WTC11 (cell line): ENCODE measurements around the gene PLXNA1.

Source experiments
- ATF1 ChIP-seq: sonication (generic); formaldehyde crosslinking; IDR thresholded peaks from 2 replicates; pipeline ENCODE4 v1.8.1; 2023; ENCODE audit warnings: mild to moderate bottlenecking, moderate library complexity, missing genetic modification reagents
- CTCF ChIP-seq: fragments of 200-600 bp; IDR thresholded peaks from 2 replicates; pipeline ENCODE4 v1.8.0; 2022; ENCODE audit warnings: antibody characterized with exemption
- FOXJ3 ChIP-seq: sonication (generic); formaldehyde crosslinking; IDR thresholded peaks from 2 replicates; pipeline ENCODE4 v1.9.0; 2021; ENCODE audit warnings: missing genetic modification reagents, mild to moderate bottlenecking, borderline replicate concordance
- HMGXB4 ChIP-seq: sonication (generic); formaldehyde crosslinking; IDR thresholded peaks from 2 replicates; pipeline ENCODE4 v1.8.1; 2023; ENCODE audit warnings: mild to moderate bottlenecking, moderate library complexity, missing genetic modification reagents
- MYBL2 ChIP-seq: sonication (generic); formaldehyde crosslinking; IDR thresholded peaks from 2 replicates; pipeline ENCODE4 v1.8.1; 2023; ENCODE audit warnings: mild to moderate bottlenecking, moderate library complexity, missing genetic modification reagents
- ZNF263 ChIP-seq: sonication (generic); formaldehyde crosslinking; IDR thresholded peaks from 2 replicates; pipeline ENCODE4 v1.8.1; 2022; ENCODE audit warnings: low read depth, mild to moderate bottlenecking, moderate library complexity, missing genetic modification reagents
- ZNF317 ChIP-seq: sonication (generic); formaldehyde crosslinking; IDR thresholded peaks from 2 replicates; pipeline ENCODE4 v1.8.1; 2023; ENCODE audit warnings: low read depth, mild to moderate bottlenecking, moderate library complexity, missing genetic modification reagents, borderline replicate concordance
- TF ChIP-seq, protein P1 (sequence below): sonication (generic); formaldehyde crosslinking; conservative IDR thresholded peaks from 2 replicates; pipeline ENCODE4 v1.8.1; 2022; ENCODE audit warnings: mild to moderate bottlenecking, missing genetic modification reagents
- TF ChIP-seq, protein P2 (sequence below): sonication (generic); formaldehyde crosslinking; IDR thresholded peaks from 2 replicates; pipeline ENCODE4 v1.8.0; 2022; ENCODE audit warnings: mild to moderate bottlenecking, missing genetic modification reagents
- TF ChIP-seq, protein P3 (sequence below): sonication (generic); formaldehyde crosslinking; IDR thresholded peaks from 2 replicates; pipeline ENCODE4 v1.8.0; 2023; ENCODE audit warnings: missing genetic modification reagents

GRCh38 chr3:126987129-126987528 is 4.2 kb downstream of the PLXNA1 start:
- no peak for TF ChIP-seq HMGXB4 (CRISPR knock-in tag)
- TF ChIP-seq CTCF = no peak
- no peak for TF ChIP-seq ZNF263 (CRISPR knock-in tag)
- TF ChIP-seq ZNF317 = no peak
- TF ChIP-seq, protein P1, sequence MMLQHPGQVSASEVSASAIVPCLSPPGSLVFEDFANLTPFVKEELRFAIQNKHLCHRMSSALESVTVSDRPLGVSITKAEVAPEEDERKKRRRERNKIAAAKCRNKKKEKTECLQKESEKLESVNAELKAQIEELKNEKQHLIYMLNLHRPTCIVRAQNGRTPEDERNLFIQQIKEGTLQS (CRISPR knock-in tag) = no peak
- no peak for TF ChIP-seq FOXJ3
- TF ChIP-seq, protein P2, sequence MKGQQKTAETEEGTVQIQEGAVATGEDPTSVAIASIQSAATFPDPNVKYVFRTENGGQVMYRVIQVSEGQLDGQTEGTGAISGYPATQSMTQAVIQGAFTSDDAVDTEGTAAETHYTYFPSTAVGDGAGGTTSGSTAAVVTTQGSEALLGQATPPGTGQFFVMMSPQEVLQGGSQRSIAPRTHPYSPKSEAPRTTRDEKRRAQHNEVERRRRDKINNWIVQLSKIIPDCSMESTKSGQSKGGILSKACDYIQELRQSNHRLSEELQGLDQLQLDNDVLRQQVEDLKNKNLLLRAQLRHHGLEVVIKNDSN (CRISPR knock-in tag) = no peak
- TF ChIP-seq ATF1 (CRISPR knock-in tag) = no peak
- TF ChIP-seq, protein P3, sequence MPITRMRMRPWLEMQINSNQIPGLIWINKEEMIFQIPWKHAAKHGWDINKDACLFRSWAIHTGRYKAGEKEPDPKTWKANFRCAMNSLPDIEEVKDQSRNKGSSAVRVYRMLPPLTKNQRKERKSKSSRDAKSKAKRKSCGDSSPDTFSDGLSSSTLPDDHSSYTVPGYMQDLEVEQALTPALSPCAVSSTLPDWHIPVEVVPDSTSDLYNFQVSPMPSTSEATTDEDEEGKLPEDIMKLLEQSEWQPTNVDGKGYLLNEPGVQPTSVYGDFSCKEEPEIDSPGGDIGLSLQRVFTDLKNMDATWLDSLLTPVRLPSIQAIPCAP (CRISPR knock-in tag) = no peak
- no peak for TF ChIP-seq MYBL2 (CRISPR knock-in tag)
